ENCODE results near the gene PIK3CG.

GRCh38 chr7:106827626-106828025 lies 37.5 kb upstream of the PIK3CG start:
- TF ChIP-seq, protein P1, sequence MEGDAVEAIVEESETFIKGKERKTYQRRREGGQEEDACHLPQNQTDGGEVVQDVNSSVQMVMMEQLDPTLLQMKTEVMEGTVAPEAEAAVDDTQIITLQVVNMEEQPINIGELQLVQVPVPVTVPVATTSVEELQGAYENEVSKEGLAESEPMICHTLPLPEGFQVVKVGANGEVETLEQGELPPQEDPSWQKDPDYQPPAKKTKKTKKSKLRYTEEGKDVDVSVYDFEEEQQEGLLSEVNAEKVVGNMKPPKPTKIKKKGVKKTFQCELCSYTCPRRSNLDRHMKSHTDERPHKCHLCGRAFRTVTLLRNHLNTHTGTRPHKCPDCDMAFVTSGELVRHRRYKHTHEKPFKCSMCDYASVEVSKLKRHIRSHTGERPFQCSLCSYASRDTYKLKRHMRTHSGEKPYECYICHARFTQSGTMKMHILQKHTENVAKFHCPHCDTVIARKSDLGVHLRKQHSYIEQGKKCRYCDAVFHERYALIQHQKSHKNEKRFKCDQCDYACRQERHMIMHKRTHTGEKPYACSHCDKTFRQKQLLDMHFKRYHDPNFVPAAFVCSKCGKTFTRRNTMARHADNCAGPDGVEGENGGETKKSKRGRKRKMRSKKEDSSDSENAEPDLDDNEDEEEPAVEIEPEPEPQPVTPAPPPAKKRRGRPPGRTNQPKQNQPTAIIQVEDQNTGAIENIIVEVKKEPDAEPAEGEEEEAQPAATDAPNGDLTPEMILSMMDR (IDR thresholded peaks at IDR 0.05), result no peak
- TF ChIP-seq POLR2A (IDR thresholded peaks at IDR 0.05), result no peak
